ENCODE results near the gene IMMP1L. TPM values are rescaled to one million over a fixed set of nuclear protein-coding genes. Genes with fewer than 3 reads are reported as not detected.

Gene IMMP1L
- total and polyA plus RNA-seq, 5 donors: 21.9 to 56.2 (median 29.4) TPM

- intact Hi-C loops (cut with DNase I): no loop called here
- DNase-seq: no peak
- H3K9me3 ChIP-seq (ENCODE audit: control insufficient read depth, low read length): no peaks in the 10 kb centered on the region
- no peak for ATAC-seq
- no peak overlapping the region for H3K27ac ChIP-seq (ENCODE audit: low read length)
- peaks cover 2% of the 10 kb centered on the region for H3K4me1 ChIP-seq (ENCODE audit: control insufficient read depth, insufficient read depth, low read length)
- H3K4me3 ChIP-seq (ENCODE audit: low read length): no peak overlapping the region
- H3K27me3 ChIP-seq (ENCODE audit: control insufficient read depth, insufficient read depth): no peaks in the 10 kb centered on the region
These were observed 84.8 kb downstream of the IMMP1L start for GRCh38 chr11:31424652-31425051.

DNA sequence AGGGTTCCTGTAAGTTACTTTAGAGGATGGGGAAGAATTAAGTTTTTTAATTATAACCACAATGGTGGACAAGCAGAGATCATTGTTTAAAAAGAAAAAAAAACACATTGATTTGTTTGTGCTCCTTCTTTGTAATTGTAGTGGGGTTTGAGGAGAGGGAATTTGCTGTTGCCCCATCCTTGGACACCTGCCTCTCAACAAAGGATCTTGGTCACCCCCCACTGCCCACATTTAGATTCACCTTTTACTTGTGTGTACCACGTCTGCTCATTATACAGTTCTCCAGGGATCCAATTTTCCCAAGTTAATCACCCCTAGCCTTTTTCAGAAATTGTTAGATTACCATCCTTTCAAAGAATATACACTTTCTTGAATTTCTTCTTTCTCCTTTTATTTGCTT lies 86.7 kb downstream of the IMMP1L start:
- intact Hi-C loops (cut with DNase I): no loop called here

DNA sequence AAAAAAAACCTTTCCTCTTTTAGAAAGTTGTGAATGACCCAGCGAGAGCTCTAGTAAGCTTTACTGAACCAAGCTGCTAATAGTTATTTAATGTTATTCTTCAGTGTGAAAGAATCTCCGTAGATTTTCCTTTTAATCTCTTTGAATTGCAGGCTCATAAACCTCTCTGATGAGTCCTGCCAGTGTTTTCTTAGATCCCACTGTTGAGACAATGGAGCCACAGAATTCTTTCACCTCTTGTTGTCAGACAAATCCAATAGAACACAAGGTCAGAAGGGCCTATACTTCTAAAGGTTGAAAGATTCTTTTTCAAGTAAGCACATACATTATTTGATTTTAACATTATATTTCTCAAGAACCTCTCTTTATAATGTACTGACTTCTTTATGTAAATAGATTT lies 87.6 kb downstream of the IMMP1L start:
- Histone ChIP-seq H3K4me3 (ENCODE audit: low read length) (no peak overlapping the region), H3K9me3 (ENCODE audit: control insufficient read depth, low read length) (no peaks in the 10 kb centered on the region), H3K27ac (ENCODE audit: low read length) (no peak overlapping the region), H3K27me3 (ENCODE audit: control insufficient read depth, insufficient read depth) (no peaks in the 10 kb centered on the region), H3K4me1 (ENCODE audit: control insufficient read depth, insufficient read depth, low read length) (peaks cover 2% of the 10 kb centered on the region)
- no peak for ATAC-seq
- 68% methylated on average over 2 of the region's 2 CpGs for WGBS
- DNase-seq: no peak
- intact Hi-C loops (cut with DNase I): no loop called here

More for the DNA sequence above, 86.7 kb downstream of the IMMP1L start:
- ATAC-seq (no peak), DNase-seq (no peak)
- no peak overlapping the region for H3K4me3 ChIP-seq (ENCODE audit: low read length)
- H3K27me3 ChIP-seq (ENCODE audit: control insufficient read depth, insufficient read depth): no peaks in the 10 kb centered on the region
- peaks cover 2% of the 10 kb centered on the region for H3K4me1 ChIP-seq (ENCODE audit: control insufficient read depth, insufficient read depth, low read length)
- H3K27ac ChIP-seq (ENCODE audit: low read length): no peak overlapping the region
- 98% methylated on average over 1 of the region's 1 CpG for WGBS
- H3K9me3 ChIP-seq (ENCODE audit: control insufficient read depth, low read length): no peaks in the 10 kb centered on the region

DNA sequence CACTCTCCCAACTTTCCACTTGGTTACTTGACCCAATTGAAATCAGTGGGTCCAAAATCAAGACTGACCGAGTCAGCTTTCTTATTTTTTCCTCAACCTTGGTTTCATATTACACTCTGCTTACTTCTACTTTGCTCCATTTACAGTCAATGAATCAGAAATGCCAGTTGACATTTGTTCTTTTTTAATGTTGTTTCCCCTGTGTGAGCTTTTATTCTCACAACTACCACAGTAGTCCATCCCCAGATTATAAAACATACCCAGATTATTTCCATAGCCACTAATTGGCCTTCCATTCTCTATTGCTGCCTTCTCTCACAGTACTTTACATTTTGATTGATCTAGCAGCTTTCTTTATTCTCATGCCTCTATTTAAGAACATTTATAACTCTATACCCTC lies 89.8 kb downstream of the IMMP1L start:
- H3K27me3 ChIP-seq (ENCODE audit: control insufficient read depth, insufficient read depth): no peaks in the 10 kb centered on the region
- H3K9me3 ChIP-seq (ENCODE audit: control insufficient read depth, low read length): no peaks in the 10 kb centered on the region
- DNase-seq (no peak), ATAC-seq (no peak)
- 69% methylated on average over 1 of the region's 1 CpG for WGBS
- no peak overlapping the region for H3K27ac ChIP-seq (ENCODE audit: low read length)
- intact Hi-C loops (cut with DNase I): no loop called here
- H3K4me1 ChIP-seq (ENCODE audit: control insufficient read depth, insufficient read depth, low read length): peaks cover 2% of the 10 kb centered on the region
- no peak overlapping the region for H3K4me3 ChIP-seq (ENCODE audit: low read length)

DNA sequence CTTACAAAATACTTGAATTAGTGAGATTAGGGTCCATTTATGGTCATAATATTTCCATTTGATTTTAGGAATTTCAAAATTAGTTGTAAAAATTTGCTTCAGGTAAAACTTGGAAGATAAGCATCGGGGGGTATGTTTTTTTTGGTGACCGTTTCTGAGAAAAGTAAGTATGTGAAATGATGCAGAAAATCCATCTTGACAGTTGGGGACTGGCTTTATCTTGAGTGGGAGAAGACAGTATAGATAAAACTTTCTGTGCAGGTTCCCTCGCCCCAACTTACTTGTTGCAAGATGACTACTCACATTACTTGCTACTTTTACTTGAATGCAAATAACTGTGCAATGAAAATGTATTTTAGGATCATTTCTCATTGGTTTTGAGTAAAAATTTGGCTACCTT lies 90.3 kb downstream of the IMMP1L start:
- intact Hi-C loops (cut with DNase I): no loop called here
- H3K27ac ChIP-seq (ENCODE audit: low read length): no peak overlapping the region
- DNase-seq: no peak
- no peak for ATAC-seq
- H3K9me3 ChIP-seq (ENCODE audit: control insufficient read depth, low read length): no peaks in the 10 kb centered on the region
- 77% methylated on average over 3 of the region's 3 CpGs for WGBS
- H3K4me1 ChIP-seq (ENCODE audit: control insufficient read depth, insufficient read depth, low read length): peaks cover 2% of the 10 kb centered on the region
- H3K4me3 ChIP-seq (ENCODE audit: low read length): no peak overlapping the region
- no peaks in the 10 kb centered on the region for H3K27me3 ChIP-seq (ENCODE audit: control insufficient read depth, insufficient read depth)

GRCh38 chr11:31417816-31418215 lies 91.6 kb downstream of the IMMP1L start:
- Histone ChIP-seq H3K4me3 (ENCODE audit: low read length) (no peak overlapping the region), H3K9me3 (ENCODE audit: control insufficient read depth, low read length) (no peaks in the 10 kb centered on the region), H3K4me1 (ENCODE audit: control insufficient read depth, insufficient read depth, low read length) (peaks cover 2% of the 10 kb centered on the region), H3K27me3 (ENCODE audit: control insufficient read depth, insufficient read depth) (no peaks in the 10 kb centered on the region), H3K27ac (ENCODE audit: low read length) (no peak overlapping the region)
- intact Hi-C loops (cut with DNase I): no loop called here
- ATAC-seq: no peak
- 94% methylated on average over 2 of the region's 2 CpGs for WGBS
- no peak for DNase-seq

DNA sequence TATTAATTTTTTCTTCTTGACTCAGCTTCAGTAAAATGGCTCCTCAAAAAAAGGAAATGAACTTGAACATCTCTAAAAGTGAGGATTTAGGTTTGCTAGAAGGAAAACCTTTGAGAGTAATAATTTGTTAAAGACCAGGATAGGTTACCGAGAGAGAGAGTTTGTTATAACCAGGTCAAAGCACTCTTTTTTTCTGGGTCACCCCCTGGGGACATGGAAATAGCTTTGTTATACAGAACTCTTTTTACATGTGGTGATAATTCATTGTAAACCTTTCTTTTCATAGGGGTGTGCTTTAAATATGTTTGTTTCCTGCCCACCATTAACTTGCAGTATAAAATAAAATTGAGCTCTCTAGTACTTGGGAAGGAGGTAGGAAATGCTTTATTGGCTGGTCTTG lies 92.1 kb downstream of the IMMP1L start:
- no peaks in the 10 kb centered on the region for H3K9me3 ChIP-seq (ENCODE audit: control insufficient read depth, low read length)
- no peaks in the 10 kb centered on the region for H3K27me3 ChIP-seq (ENCODE audit: control insufficient read depth, insufficient read depth)
- DNase-seq (no peak), ATAC-seq (no peak)
- H3K4me3 ChIP-seq (ENCODE audit: low read length): no peak overlapping the region
- WGBS: 96% methylated on average over 1 of the region's 1 CpG
- intact Hi-C loops (cut with DNase I): no loop called here
- peaks cover 2% of the 10 kb centered on the region for H3K4me1 ChIP-seq (ENCODE audit: control insufficient read depth, insufficient read depth, low read length)
- H3K27ac ChIP-seq (ENCODE audit: low read length): no peak overlapping the region

GRCh38 chr11:31415435-31415834 lies 94.0 kb downstream of the IMMP1L start:
- Histone ChIP-seq H3K9me3 (ENCODE audit: control insufficient read depth, low read length) (no peaks in the 10 kb centered on the region), H3K27me3 (ENCODE audit: control insufficient read depth, insufficient read depth) (no peaks in the 10 kb centered on the region), H3K4me1 (ENCODE audit: control insufficient read depth, insufficient read depth, low read length) (no peaks in the 10 kb centered on the region), H3K27ac (ENCODE audit: low read length) (no peak overlapping the region), H3K4me3 (ENCODE audit: low read length) (no peak overlapping the region)
- WGBS: 84% methylated on average over 4 of the region's 4 CpGs
- DNase-seq: no peak
- ATAC-seq: no peak
- intact Hi-C loops (cut with DNase I): no loop called here

DNA sequence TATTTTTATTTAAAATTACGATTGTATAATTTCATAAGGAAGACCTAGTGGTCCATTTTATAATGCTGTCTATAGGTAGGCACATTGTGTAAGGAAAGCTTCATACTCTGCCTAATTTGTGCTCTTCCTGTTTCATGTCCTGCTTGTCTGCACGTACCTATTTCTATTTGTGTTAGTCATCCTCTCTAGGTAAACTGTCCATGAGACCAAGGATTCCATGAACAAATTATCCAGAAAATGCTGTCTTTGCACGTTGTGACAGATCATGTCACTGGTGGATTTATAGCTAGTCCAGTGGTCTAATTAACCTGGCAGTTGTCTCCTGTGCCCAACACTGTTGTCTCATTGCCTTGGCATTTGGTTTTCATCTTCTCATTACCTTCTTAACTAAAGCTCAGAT lies 95.1 kb downstream of the IMMP1L start:
- Histone ChIP-seq H3K27ac (ENCODE audit: low read length) (no peak overlapping the region), H3K4me1 (ENCODE audit: control insufficient read depth, insufficient read depth, low read length) (no peaks in the 10 kb centered on the region), H3K4me3 (ENCODE audit: low read length) (no peak overlapping the region), H3K9me3 (ENCODE audit: control insufficient read depth, low read length) (no peaks in the 10 kb centered on the region), H3K27me3 (ENCODE audit: control insufficient read depth, insufficient read depth) (no peaks in the 10 kb centered on the region)
- ATAC-seq (no peak), DNase-seq (no peak)
- intact Hi-C loops (cut with DNase I): no loop called here
- WGBS: 88% methylated on average over 3 of the region's 3 CpGs

- Histone ChIP-seq H3K27me3 (ENCODE audit: control insufficient read depth, insufficient read depth) (no peaks in the 10 kb centered on the region), H3K27ac (ENCODE audit: low read length) (no peak overlapping the region), H3K4me3 (ENCODE audit: low read length) (no peak overlapping the region), H3K4me1 (ENCODE audit: control insufficient read depth, insufficient read depth, low read length) (no peaks in the 10 kb centered on the region), H3K9me3 (ENCODE audit: control insufficient read depth, low read length) (no peaks in the 10 kb centered on the region)
- 99% methylated on average over 2 of the region's 2 CpGs for WGBS
- no peak for DNase-seq
- intact Hi-C loops (cut with DNase I): no loop called here
- ATAC-seq: no peak
These were observed 96.5 kb downstream of the IMMP1L start for GRCh38 chr11:31412946-31413345.

DNA sequence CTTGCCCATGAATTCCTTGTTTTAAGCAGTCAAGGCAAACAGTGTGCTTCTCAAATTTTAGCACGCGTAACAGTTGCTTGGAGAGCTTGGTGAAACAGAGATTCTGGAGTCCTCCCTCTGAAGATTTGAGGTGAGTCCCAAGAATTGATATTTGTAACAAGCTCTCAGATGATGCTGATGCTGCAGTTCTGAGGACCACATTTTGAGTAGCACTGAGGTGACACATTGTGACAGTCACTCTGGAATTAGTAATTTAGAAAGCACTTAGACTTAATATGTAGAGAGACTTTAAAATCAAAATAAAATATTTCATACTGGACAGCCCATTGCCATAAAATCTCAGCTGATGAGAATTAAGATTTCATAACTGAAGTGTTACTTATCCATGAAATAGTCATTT lies 101.2 kb downstream of the IMMP1L start:
- WGBS: 98% methylated on average over 2 of the region's 2 CpGs
- Histone ChIP-seq H3K4me3 (ENCODE audit: low read length) (no peak overlapping the region), H3K9me3 (ENCODE audit: control insufficient read depth, low read length) (no peaks in the 10 kb centered on the region), H3K27ac (ENCODE audit: low read length) (no peak overlapping the region), H3K4me1 (ENCODE audit: control insufficient read depth, insufficient read depth, low read length) (no peaks in the 10 kb centered on the region), H3K27me3 (ENCODE audit: control insufficient read depth, insufficient read depth) (no peaks in the 10 kb centered on the region)
- DNase-seq (no peak), ATAC-seq (no peak)
- intact Hi-C loops (cut with DNase I): no loop called here

- no peak overlapping the region for H3K4me3 ChIP-seq (ENCODE audit: low read length)
- no peak for DNase-seq
- no peak overlapping the region for H3K27ac ChIP-seq (ENCODE audit: low read length)
- ATAC-seq: no peak
- no peaks in the 10 kb centered on the region for H3K27me3 ChIP-seq (ENCODE audit: control insufficient read depth, insufficient read depth)
- H3K4me1 ChIP-seq (ENCODE audit: control insufficient read depth, insufficient read depth, low read length): no peaks in the 10 kb centered on the region
- no peaks in the 10 kb centered on the region for H3K9me3 ChIP-seq (ENCODE audit: control insufficient read depth, low read length)
- intact Hi-C loops (cut with DNase I): no loop called here
These were observed 104.8 kb downstream of the IMMP1L start for GRCh38 chr11:31404614-31405013.

Measured in right cardiac atrium (tissue), 5 donors.